H1 (cell line): ENCODE results near the gene PECR. TPM values are rescaled to one million over a fixed set of nuclear protein-coding genes. Genes with fewer than 3 reads are reported as not detected.

Source experiments
- CTCF ChIA-PET: fragments of 300-600 bp; sonication (Branson Sonifier 250); formaldehyde crosslinking; loops from one replicate; lab custom pipeline; 2021; ENCODE audit not compliant: partially characterized antibody; lab: Charles Lee
- POLR2A ChIA-PET: fragments of 300-600 bp; sonication (Branson Sonifier 250); formaldehyde crosslinking; loops from one replicate; lab custom pipeline; 2021; ENCODE audit warnings: inconsistent platforms; ENCODE audit not compliant: partially characterized antibody; lab: Charles Lee
- DNase-seq, 2 experiments: peaks; one replicate each; pipeline versions ENCODE4 v3.0.0 to v3.0.0-alpha.2; 2010 to 2022; ENCODE audit warnings: low spot score in 2 of 2, low read depth in 1 of 2, mixed read lengths in 1 of 2
- FAIRE-seq: peaks from 2 replicates; lab custom pipeline; 2011; peaks lifted over from hg19 to GRCh38; lab: Jason Lieb, UNC
- H2AFZ ChIP-seq: 2 replicates; pipeline ENCODE4 v1.8.1; 2012; ENCODE audit warnings: low read length, inconsistent platforms
- H2AK5ac ChIP-seq: 2 replicates; pipeline ENCODE4 v1.6.1; 2013; ENCODE audit warnings: low read depth, low read length
- H2BK120ac ChIP-seq: replicated peaks from 2 replicates; pipeline ENCODE3; 2013; ENCODE audit warnings: low read depth, low read length, inconsistent platforms
- H2BK12ac ChIP-seq: 2 replicates; pipeline ENCODE4 v1.6.1; 2013; ENCODE audit warnings: low read depth, low read length
- H2BK15ac ChIP-seq: 2 replicates; pipeline ENCODE4 v1.6.1; 2013; ENCODE audit warnings: low read length
- H2BK20ac ChIP-seq: 2 replicates; pipeline ENCODE4 v1.6.1; 2013; ENCODE audit warnings: low read length
- H2BK5ac ChIP-seq: 2 replicates; pipeline ENCODE4 v1.6.1; 2013; ENCODE audit warnings: low read depth, low read length
- H3K14ac ChIP-seq: 2 replicates; pipeline ENCODE4 v1.6.1; 2013; ENCODE audit warnings: inconsistent platforms; ENCODE audit not compliant: insufficient read length
- H3K18ac ChIP-seq: 2 replicates; pipeline ENCODE4 v1.6.1; 2013; ENCODE audit warnings: low read length; ENCODE audit errors: extremely low read depth
- H3K23ac ChIP-seq: 2 replicates; pipeline ENCODE4 v1.6.1; 2013; ENCODE audit warnings: inconsistent platforms; ENCODE audit not compliant: insufficient read length
- H3K23me2 ChIP-seq: 2 replicates; pipeline ENCODE4 v1.6.1; 2013; ENCODE audit warnings: low read depth, low read length
- H3K27ac ChIP-seq: 2 replicates; pipeline ENCODE4 v1.6.1; 2011; ENCODE audit warnings: low read depth, low read length, inconsistent platforms
- H3K27me3 ChIP-seq, 4 experiments: replicated peaks in 1 of 4; 1 replicate in 1 of 4; 2 replicates in 3 of 4; pipeline versions ENCODE4 v1.6.1 to v1.8.1; 2011 to 2013; ENCODE audit warnings: low read length in 3 of 4, mild to moderate bottlenecking in 3 of 4, inconsistent platforms in 2 of 4, mixed read lengths in 2 of 4, moderate library complexity in 1 of 4; ENCODE audit not compliant: control insufficient read depth in 3 of 4, insufficient read depth in 3 of 4; ENCODE audit errors: extremely low read depth in 1 of 4
- H3K36me3 ChIP-seq, 4 experiments: 2 replicates each; pipeline versions ENCODE4 v1.6.1 to v1.8.1; 2011 to 2013; ENCODE audit warnings: mild to moderate bottlenecking in 4 of 4, low read length in 3 of 4, moderate library complexity in 2 of 4, control low read depth in 1 of 4, inconsistent platforms in 1 of 4; ENCODE audit not compliant: insufficient read depth in 4 of 4, control insufficient read depth in 2 of 4
- H3K4ac ChIP-seq: replicated peaks from 2 replicates; pipeline ENCODE3; 2013; ENCODE audit warnings: low read length, low read depth, mixed read lengths, inconsistent platforms; ENCODE audit not compliant: insufficient read length
- H3K4me1 ChIP-seq, 4 experiments: replicated peaks in 1 of 4; 1 replicate in 1 of 4; 2 replicates in 3 of 4; pipeline versions ENCODE4 v1.6.1 to v1.8.1; 2011 to 2013; ENCODE audit warnings: low read length in 3 of 4, inconsistent platforms in 2 of 4, mixed read lengths in 1 of 4; ENCODE audit not compliant: insufficient read depth in 4 of 4, control insufficient read depth in 3 of 4
- H3K4me2 ChIP-seq, 2 experiments: 2 replicates each; pipeline versions ENCODE4 v1.6.1 to v1.8.1; 2011 to 2013; ENCODE audit warnings: low read depth in 2 of 2, low read length in 2 of 2, control low read depth in 1 of 2, inconsistent platforms in 1 of 2, mild to moderate bottlenecking in 1 of 2; ENCODE audit not compliant: insufficient read depth in 1 of 2
- H3K4me3 ChIP-seq, 4 experiments: fragments of 200-600, 300-600 bp in 1 of 4; sonication (generic), shearing (Covaris generic), sonication (Bioruptor Twin) in 1 of 4; 2 replicates each; pipeline versions ENCODE4 v1.5.1 to v1.8.1; 2011 to 2016; ENCODE audit warnings: low read length in 4 of 4, low read depth in 3 of 4, control low read depth in 2 of 4, inconsistent platforms in 2 of 4, mild to moderate bottlenecking in 2 of 4, mixed read lengths in 1 of 4, moderate library complexity in 1 of 4; ENCODE audit not compliant: insufficient read depth in 2 of 4; ENCODE audit errors: extremely low read depth in 1 of 4
- H3K56ac ChIP-seq: replicated peaks from 2 replicates; pipeline ENCODE3; 2013; ENCODE audit warnings: low read depth, mild to moderate bottlenecking, mixed read lengths, low read length, inconsistent platforms; ENCODE audit not compliant: insufficient read length
- H3K79me1 ChIP-seq: 2 replicates; pipeline ENCODE4 v1.6.1; 2013; ENCODE audit warnings: low read depth, low read length, control low read depth
- H3K79me2 ChIP-seq, 2 experiments: 2 replicates each; pipeline versions ENCODE4 v1.6.1 to v1.8.1; 2012 to 2013; ENCODE audit warnings: low read length in 2 of 2, mild to moderate bottlenecking in 2 of 2, inconsistent platforms in 1 of 2; ENCODE audit not compliant: insufficient read depth in 2 of 2, control insufficient read depth in 1 of 2
- H3K9ac ChIP-seq, 4 experiments: replicated peaks in 1 of 4; 1 replicate in 1 of 4; 2 replicates in 3 of 4; pipeline versions ENCODE4 v1.6.1 to v1.8.1; 2011 to 2013; ENCODE audit warnings: low read depth in 3 of 4, low read length in 3 of 4, control low read depth in 2 of 4, mild to moderate bottlenecking in 2 of 4, moderate library complexity in 2 of 4, inconsistent platforms in 1 of 4; ENCODE audit errors: extremely low read depth in 1 of 4
- H3K9me3 ChIP-seq, 2 experiments: 2 replicates each; pipeline versions ENCODE4 v1.6.1 to v1.8.1; 2012 to 2013; ENCODE audit warnings: mild to moderate bottlenecking in 2 of 2, moderate library complexity in 2 of 2, control low read depth in 1 of 2, inconsistent platforms in 1 of 2, low read depth in 1 of 2, low read length in 1 of 2, mixed read lengths in 1 of 2; ENCODE audit not compliant: insufficient read depth in 2 of 2
- H4K20me1 ChIP-seq, 2 experiments: replicated peaks in 1 of 2; 2 replicates each; pipeline versions ENCODE3 to v1.8.1; 2011 to 2013; ENCODE audit warnings: inconsistent platforms in 2 of 2, low read length in 2 of 2, mild to moderate bottlenecking in 1 of 2; ENCODE audit not compliant: insufficient read depth in 2 of 2, control insufficient read depth in 1 of 2
- H4K5ac ChIP-seq: 2 replicates; pipeline ENCODE4 v1.6.1; 2013; ENCODE audit warnings: low read length, low read depth, mixed read lengths, inconsistent platforms; ENCODE audit not compliant: insufficient read length
- H4K8ac ChIP-seq: 2 replicates; pipeline ENCODE4 v1.8.0; 2013; ENCODE audit warnings: mild to moderate bottlenecking, moderate library complexity, low read length, inconsistent platforms; ENCODE audit not compliant: insufficient read depth; ENCODE audit errors: extremely low read depth
- H4K91ac ChIP-seq: replicated peaks from 2 replicates; pipeline ENCODE3; 2013; ENCODE audit warnings: low read length, mixed read lengths, inconsistent platforms; ENCODE audit not compliant: insufficient read length
- BRCA1 ChIP-seq: IDR thresholded peaks from 2 replicates; pipeline ENCODE4 v1.6.1; 2012; ENCODE audit warnings: low read depth, low read length, improper control_type of control experiment
- RNF2 ChIP-seq: fragments of 200-900, 300-1000 bp; sonication (generic); IDR thresholded peaks from 2 replicates; pipeline ENCODE4 v1.7.1; 2016; ENCODE audit warnings: borderline replicate concordance, low read depth, mild to moderate bottlenecking, antibody characterized with exemption, low read length; ENCODE audit not compliant: poor library complexity, severe bottlenecking; ENCODE audit errors: missing control alignments
- SP2 ChIP-seq: IDR thresholded peaks from 2 replicates; pipeline ENCODE4 v1.6.1; 2012; ENCODE audit warnings: mild to moderate bottlenecking, low read length, inconsistent platforms
- TBP ChIP-seq: IDR thresholded peaks from 2 replicates; pipeline ENCODE4 v1.6.1; 2011; ENCODE audit warnings: low read depth, low read length, improper control_type of control experiment
- TCF12 ChIP-seq: IDR thresholded peaks from 2 replicates; pipeline ENCODE4 v1.6.1; 2011; ENCODE audit warnings: low read depth, mild to moderate bottlenecking, low read length
- WGBS, 2 experiments: shearing (Covaris generic) in 1 of 2; methylation state at CpG; one replicate each; pipeline versions ENCODE4 v1.1.6 to v1.1.7; 2013 to 2015; ENCODE audit warnings: low lambda C conversion rate in 2 of 2, mixed read lengths in 2 of 2, inconsistent platforms in 1 of 2, low coverage in 1 of 2, missing lambda C conversion rate in 1 of 2; ENCODE audit not compliant: insufficient replicate concordance in 2 of 2, insufficient coverage in 1 of 2, insufficient read length in 1 of 2; ENCODE audit errors: extremely low coverage in 1 of 2, missing lambda C conversion rate in 1 of 2; 5-methylcytosine and 5-hydroxymethylcytosine counted together
- polyA plus RNA-seq, 7 experiments: library from polyadenylated mRNA; depleted of rRNA in 3 of 7; stranded (reverse) in 5 of 7; unstranded in 2 of 7; fragments of >200 nt in 5 of 7; fragments of 200-250 nt in 2 of 7; gene quantifications; 1 replicate in 5 of 7; 2 replicates in 1 of 7; 4 replicates in 1 of 7; pipeline versions ENCODE4 v1.2.1 to v1.2.3, GENCODE V29; 2011 to 2013; ENCODE audit warnings: missing spikeins in 2 of 7, mixed read lengths in 2 of 7
- total RNA-seq: library from RNA; stranded (reverse); fragmentation: NEBNext Ultra II Directional; extraction: Animal tissue kit (Norgen Biotek cat#: 25700); gene quantifications from 2 replicates; pipeline ENCODE4 v1.2.1, GENCODE V29; 2021

The PECR gene
- total and polyA plus RNA-seq, 2 of the 8 experiments (the other 6 are each of a cell fraction or from before 2014, with no cell fraction given), result 15.9 to 19.2 TPM

- Histone ChIP-seq H2BK5ac (peak overlapping the region; percentile 40; the same call in 1 of the 2 replicates), H4K8ac (no peak overlapping the region), H2BK15ac (no peak overlapping the region), H4K91ac (no peak overlapping the region), H2BK120ac (peak overlapping the region; percentile 9), H3K56ac (no peak overlapping the region), H3K18ac (no peak overlapping the region), H3K4ac (peak overlapping the region; percentile 72), H3K23me2 (no peaks in the 10 kb centered on the region; the same call in 1 of the 2 replicates), H3K4me2 (peak overlapping the region; percentile 52 to 72), H3K9me3 (no peaks in the 10 kb centered on the region), H3K36me3 (peaks cover 4 to 21% (median 14%) of the 10 kb centered on the region in 4 experiments; a peak in 7 of 8 replicates), H3K4me1 (peaks cover 4 to 9% (median 8%) of the 10 kb centered on the region in 4 experiments; a peak in 6 of 7 replicates), H3K27ac (no peak overlapping the region), H4K5ac (peak overlapping the region; percentile 40), H3K4me3 (peak overlapping the region in 1 of 4 experiments; percentile 96; a peak in 1 of 8 replicates), H2AFZ (peak overlapping the region; percentile 88), H3K27me3 (no peaks in the 10 kb centered on the region), H3K79me2 (peaks cover 22 to 32% of the 10 kb centered on the region in 2 experiments), H2BK12ac (0 out of 2 replicates have a peak overlapping the region, but pooled peaks have one; percentile 63), H3K14ac (no peak overlapping the region), H2AK5ac (no peak overlapping the region), H3K9ac (no peak overlapping the region; a peak in 1 of 7 replicates), H3K79me1 (no peaks in the 10 kb centered on the region), H4K20me1 (peaks cover 0 to 4% of the 10 kb centered on the region in 2 experiments), H2BK20ac (no peak overlapping the region), H3K23ac (no peak overlapping the region)
- WGBS, 2 experiments, result 95% methylated on average over 8 of the region's 8 CpGs; no CpG with 5 or more reads in 1 of the 2 experiments
- DNase-seq (no peak), FAIRE-seq (no peak)
- ChIA-PET POLR2A (interaction anchor here (0.8 to 8.5 kb wide), 7 partner anchors 10 to 108 kb away, joined by 3 to 73 read pairs (median 4); partner anchors contain the start of genes PECR and TMEM169), CTCF (interaction anchor here (0.6 to 3.1 kb wide), 14 partner anchors 18 to 176 kb away, joined by 3 to 15 read pairs (median 4); partner anchors contain the start of genes PECR and TMEM169)
- TF ChIP-seq RNF2, result no peak
- no peak for TF ChIP-seq SP2
- TF ChIP-seq TCF12, result no peak
- no peak for TF ChIP-seq BRCA1
- TF ChIP-seq TBP, result no peak
Observed at GRCh38 chr2:216107320-216107719, 25.7 kb upstream of the PECR start.
